ENCODE results near the gene RSL24D1. TPM values are rescaled to one million over a fixed set of nuclear protein-coding genes. Genes with fewer than 3 reads are reported as not detected.

The RSL24D1 gene
- total and polyA plus RNA-seq, 9 of the 15 experiments (the other 6 are each of a cell fraction or from before 2014, with no cell fraction given), result 133 to 324 (median 223) TPM

DNA sequence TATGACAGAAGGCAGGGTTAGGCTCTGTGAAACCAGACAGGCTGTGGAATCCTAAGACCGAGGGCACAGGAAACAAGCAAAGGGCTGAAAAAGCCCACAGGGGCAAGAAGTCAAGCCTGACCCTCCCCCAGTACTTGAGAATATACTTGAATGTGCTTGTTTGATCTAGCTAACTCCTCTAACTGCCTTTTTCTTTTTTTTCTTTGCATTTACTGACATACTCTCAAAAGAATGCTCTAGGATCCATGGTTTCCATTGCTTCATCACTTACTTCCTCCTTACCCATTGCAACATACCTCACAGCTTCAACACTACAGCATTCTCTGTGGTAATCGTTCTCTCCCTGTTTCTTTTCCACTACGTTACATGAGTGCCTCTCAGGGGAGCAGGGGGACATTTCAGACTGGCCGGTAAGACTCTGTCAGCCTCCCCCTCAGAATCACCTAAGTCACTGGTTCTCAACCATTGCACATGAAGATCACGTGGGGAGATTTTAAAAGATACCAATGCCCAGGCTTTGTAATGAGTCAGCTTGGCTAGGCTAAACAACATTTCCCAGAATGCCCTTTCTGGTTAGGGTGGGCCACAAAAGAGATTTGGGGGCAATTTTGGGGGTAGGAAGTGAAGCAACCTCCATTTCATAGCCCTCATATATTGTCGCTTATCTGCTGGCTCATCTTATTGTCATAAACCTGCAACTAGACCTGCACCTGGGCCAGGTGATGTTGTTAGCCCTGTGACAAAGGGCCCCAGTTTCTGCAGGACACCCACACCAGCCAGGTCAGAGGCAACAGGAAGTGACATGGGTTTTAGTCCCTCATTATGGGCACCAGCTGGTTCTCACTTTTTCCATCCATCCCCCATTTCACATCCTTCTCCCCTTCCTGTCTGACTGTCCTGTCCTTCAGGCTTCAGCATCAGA lies 24.6 kb upstream of the RSL24D1 start (continued):
- peak; percentile 57 for TF ChIP-seq ZNF592 (IDR thresholded peaks at IDR 0.05)
- no peak for TF ChIP-seq ZKSCAN1 (IDR thresholded peaks at IDR 0.05; ENCODE audit: low read depth, low read length)
- TF ChIP-seq SMAD1 (IDR thresholded peaks at IDR 0.05; ENCODE audit: low read depth, low read length, partially characterized antibody), result no peak
- TF ChIP-seq SUPT5H (IDR thresholded peaks at IDR 0.05), result 0 out of 2 replicates have a peak, but pooled peaks have one; percentile 36
- peak; percentile 38; the same call in 1 of the 2 replicates for TF ChIP-seq ATF3 (IDR thresholded peaks at IDR 0.05)
- no peak for TF ChIP-seq ATF3 (CRISPR knock-in tag; conservative IDR thresholded peaks at IDR 0.05)
- TF ChIP-seq, protein P1, sequence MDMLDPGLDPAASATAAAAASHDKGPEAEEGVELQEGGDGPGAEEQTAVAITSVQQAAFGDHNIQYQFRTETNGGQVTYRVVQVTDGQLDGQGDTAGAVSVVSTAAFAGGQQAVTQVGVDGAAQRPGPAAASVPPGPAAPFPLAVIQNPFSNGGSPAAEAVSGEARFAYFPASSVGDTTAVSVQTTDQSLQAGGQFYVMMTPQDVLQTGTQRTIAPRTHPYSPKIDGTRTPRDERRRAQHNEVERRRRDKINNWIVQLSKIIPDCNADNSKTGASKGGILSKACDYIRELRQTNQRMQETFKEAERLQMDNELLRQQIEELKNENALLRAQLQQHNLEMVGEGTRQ (CRISPR knock-in tag; IDR thresholded peaks at IDR 0.05), result peak; percentile 72
- TF ChIP-seq ZNF347 (CRISPR knock-in tag; IDR thresholded peaks at IDR 0.05; ENCODE audit: low read depth), result no peak

All from K562 (cell line).